MCF 10A (cell line): Measurements from ENCODE around the gene ATF7IP. TPM values are rescaled to one million over a fixed set of nuclear protein-coding genes. Genes with fewer than 3 reads are reported as not detected.

Source experiments
- BruUV-seq: library from RNA; stranded (reverse); fragments of 400-500 nt; replicated peaks from 2 replicates; lab custom pipeline; 2021; lab: Mats Ljungman, UMichigan
- CTCF ChIA-PET: fragments of 300-600 bp; sonication (Branson Sonifier 250); formaldehyde crosslinking; extraction: SDS; loops from one replicate; lab custom pipeline; 2021; ENCODE audit warnings: antibody characterized with exemption, inconsistent platforms; lab: Yijun Ruan, JAX
- POLR2A ChIA-PET: fragments of 300-600, 350-650 bp; sonication (Branson Sonifier 250); formaldehyde crosslinking; extraction: SDS; loops from one replicate; lab custom pipeline; 2020; ENCODE audit warnings: antibody characterized with exemption, inconsistent platforms; lab: Yijun Ruan, JAX
- DNase-seq: peaks from one replicate; pipeline ENCODE4 v3.0.0-alpha.2; 2018; ENCODE audit not compliant: unreplicated experiment
- H3K27ac Mint-ChIP-seq: one replicate; pipeline ENCODE4 v1.8.0; 2022; ENCODE audit warnings: mild to moderate bottlenecking, low read depth, mixed read lengths; ENCODE audit not compliant: unreplicated experiment
- H3K27me3 Mint-ChIP-seq: one replicate; pipeline ENCODE4 v1.8.0; 2022; ENCODE audit warnings: mixed read lengths; ENCODE audit not compliant: insufficient read depth, unreplicated experiment
- H3K36me3 Mint-ChIP-seq: one replicate; pipeline ENCODE4 v1.8.0; 2022; ENCODE audit warnings: mild to moderate bottlenecking, moderate library complexity, mixed read lengths; ENCODE audit not compliant: insufficient read depth, unreplicated experiment
- H3K4me1 Mint-ChIP-seq: one replicate; pipeline ENCODE4 v1.8.0; 2022; ENCODE audit warnings: mixed read lengths; ENCODE audit not compliant: insufficient read depth, unreplicated experiment
- H3K4me3 Mint-ChIP-seq: one replicate; pipeline ENCODE4 v1.8.0; 2022; ENCODE audit warnings: mild to moderate bottlenecking, moderate library complexity, mixed read lengths; ENCODE audit not compliant: unreplicated experiment
- H3K9me3 Mint-ChIP-seq: one replicate; pipeline ENCODE4 v1.8.0; 2022; ENCODE audit warnings: mixed read lengths; ENCODE audit not compliant: unreplicated experiment
- CTCF ChIP-seq: fragments of 200-600 bp; IDR thresholded peaks from one replicate; pipeline ENCODE4 v1.8.0; 2022; ENCODE audit warnings: antibody characterized with exemption, mild to moderate bottlenecking; ENCODE audit not compliant: unreplicated experiment
- intact Hi-C: fragments of 100-400 bp; cut with micrococcal nuclease; formaldehyde crosslinking; loops from 2 replicates; pipeline ENCODE4 v1.14.1; 2022
- total RNA-seq: library from RNA; stranded (reverse); gene quantifications from 2 replicates; pipeline ENCODE4 v1.2.3, GENCODE V29; 2022

ATF7IP gene
- total RNA-seq, 1 experiment from 2014 or later = 29.4 TPM

GRCh38 chr12:14410177-14410576 is 44.7 kb downstream of the ATF7IP start:
- no peaks in the 10 kb centered on the region for H3K4me1 Mint-ChIP-seq
- no peak overlapping the region for H3K27ac Mint-ChIP-seq
- TF ChIP-seq CTCF = no peak
- ChIA-PET POLR2A (interaction anchor here (1.2 kb wide), 1 partner anchor 11 kb away, joined by 3 read pairs; no protein-coding TSS in a partner anchor), CTCF (interaction anchor here (0.7 kb wide), 1 partner anchor 24 kb away, joined by 4 read pairs; no protein-coding TSS in a partner anchor)
- DNase-seq = no peak
- intact Hi-C loops = no loop called here
- H3K9me3 Mint-ChIP-seq = no peaks in the 10 kb centered on the region
- no peak overlapping the region for H3K4me3 Mint-ChIP-seq
- no peaks in the 10 kb centered on the region for H3K27me3 Mint-ChIP-seq
- H3K36me3 Mint-ChIP-seq = no peaks in the 10 kb centered on the region
- no TSS peak for BruUV-seq

GRCh38 chr12:14410841-14411569 is 45.5 kb downstream of the ATF7IP start:
- Mint-ChIP-seq H3K36me3 (no peaks in the 10 kb centered on the region), H3K4me3 (no peak overlapping the region), H3K27me3 (no peaks in the 10 kb centered on the region), H3K4me1 (no peaks in the 10 kb centered on the region), H3K9me3 (no peaks in the 10 kb centered on the region), H3K27ac (no peak overlapping the region)
- ChIA-PET CTCF (interaction anchor here (1.7 kb wide), 1 partner anchor 43 kb away, joined by 3 read pairs; no protein-coding TSS in a partner anchor), POLR2A (interaction anchor here (0.9 to 1.0 kb wide), 2 partner anchors 11 to 45 kb away, joined by 3 read pairs; partner anchors contain the start of gene ATF7IP)
- intact Hi-C loops = no loop called here
- peak; percentile 12 for DNase-seq
- no TSS peak for BruUV-seq
- no peak for TF ChIP-seq CTCF

- no TSS peak for BruUV-seq
- Mint-ChIP-seq H3K27me3 (no peaks in the 10 kb centered on the region), H3K36me3 (peaks cover 5% of the 10 kb centered on the region), H3K27ac (no peak overlapping the region), H3K4me1 (no peaks in the 10 kb centered on the region), H3K9me3 (peaks cover 1% of the 10 kb centered on the region), H3K4me3 (no peak overlapping the region)
- intact Hi-C loops = loop anchor here (2.0 to 5.0 kb wide), 2 partner anchors 49 to 178 kb away; partner anchors contain the start of gene ATF7IP
- DNase-seq = peak; percentile 61
- TF ChIP-seq CTCF = peak; percentile 9
- CTCF ChIA-PET = interaction anchor here (0.6 to 1.4 kb wide), 8 partner anchors 9 to 179 kb away, joined by 3 to 5 read pairs (median 4); partner anchors contain the start of gene ATF7IP
- POLR2A ChIA-PET = interaction anchor here (0.6 to 3.5 kb wide), 15 partner anchors 9 to 1254 kb away, joined by 3 to 23 read pairs (median 3); partner anchors contain the start of gene ATF7IP
Measured at GRCh38 chr12:14416658-14417057, 51.2 kb downstream of the ATF7IP start.

GRCh38 chr12:14417715-14418114 is 52.2 kb downstream of the ATF7IP start:
- ChIA-PET CTCF (interaction anchor here (0.7 to 1.4 kb wide), 7 partner anchors 14 to 178 kb away, joined by 3 to 5 read pairs (median 3); partner anchors contain the start of gene ATF7IP), POLR2A (interaction anchor here (1.4 to 1.5 kb wide), 2 partner anchors 17 to 52 kb away, joined by 5 to 11 read pairs; partner anchors contain the start of gene ATF7IP)
- Mint-ChIP-seq H3K4me3 (no peak overlapping the region), H3K27me3 (no peaks in the 10 kb centered on the region), H3K9me3 (peaks cover 12% of the 10 kb centered on the region), H3K36me3 (peaks cover 14% of the 10 kb centered on the region), H3K4me1 (no peaks in the 10 kb centered on the region), H3K27ac (peak overlapping the region; percentile 59)
- no peak for TF ChIP-seq CTCF
- BruUV-seq = no TSS peak
- DNase-seq = peak; percentile 65
- intact Hi-C loops = loop anchor here (2.0 to 5.0 kb wide), 2 partner anchors 50 to 179 kb away; partner anchors contain the start of gene ATF7IP
